ENCODE data around the gene CPLX3. TPM values are rescaled to one million over a fixed set of nuclear protein-coding genes. Genes with fewer than 3 reads are reported as not detected.
"Not testable (repeated sequence)": the region's sequence is repeated elsewhere in the genome, so short reads cannot be mapped to it uniquely, and the experiment has no call there.

CPLX3 gene
- total and polyA plus RNA-seq, 2 donors (not counting 3 experiments of a cell fraction or from before 2014, with no cell fraction given) = not detected

DNA sequence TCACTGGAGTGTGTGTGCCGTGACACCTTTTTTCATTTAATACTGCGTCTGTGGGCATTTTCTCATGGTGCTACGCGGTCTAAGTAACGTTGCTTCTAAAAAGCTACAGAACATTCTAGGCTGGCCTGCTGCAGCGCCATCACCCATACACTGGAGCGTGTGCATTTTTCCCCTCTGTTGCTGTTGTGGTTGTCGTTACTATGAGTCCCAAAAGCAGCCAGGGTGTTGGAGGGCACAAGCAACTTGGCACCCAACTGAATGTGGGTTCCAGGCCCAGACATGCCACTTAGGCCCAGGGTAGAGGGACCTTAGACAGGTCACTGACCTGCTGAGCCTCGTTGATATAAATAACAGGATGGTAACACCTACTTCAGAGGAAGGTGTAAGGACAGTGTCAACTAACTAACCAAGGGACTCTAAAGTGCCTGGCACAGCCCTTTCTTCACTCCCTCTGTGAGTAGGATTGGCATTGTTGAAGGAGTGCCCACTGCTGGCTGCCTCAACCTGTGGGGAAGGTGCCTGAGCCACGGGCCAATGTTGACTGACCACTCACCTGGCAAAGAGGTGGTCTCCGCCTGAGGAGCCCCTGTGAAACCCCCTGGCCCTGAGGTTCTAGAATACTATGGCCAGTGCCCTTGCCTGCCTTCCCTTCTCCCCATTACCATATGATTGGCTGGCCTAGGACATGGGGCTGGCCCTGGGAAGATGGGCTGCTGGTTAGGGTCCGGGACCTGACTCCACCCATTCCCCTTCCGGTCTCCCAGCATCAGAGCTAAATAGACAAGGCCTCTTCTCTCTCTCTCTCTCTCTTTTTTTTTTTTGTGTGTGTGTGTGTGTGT, 41.0 kb upstream of the CPLX3 start:
- POLR2A ChIA-PET = no interaction called here
- no peak for TF ChIP-seq POLR2AphosphoS5 (IDR thresholded peaks at IDR 0.05; ENCODE audit: insufficient read depth, low read depth, low read length)
- TF ChIP-seq, protein P1, sequence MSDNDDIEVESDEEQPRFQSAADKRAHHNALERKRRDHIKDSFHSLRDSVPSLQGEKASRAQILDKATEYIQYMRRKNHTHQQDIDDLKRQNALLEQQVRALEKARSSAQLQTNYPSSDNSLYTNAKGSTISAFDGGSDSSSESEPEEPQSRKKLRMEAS (IDR thresholded peaks at IDR 0.05; ENCODE audit: insufficient read depth, insufficient read length) = no peak
- no peak for TF ChIP-seq FOS (IDR thresholded peaks at IDR 0.05; ENCODE audit: borderline replicate concordance, insufficient read depth, low read length)
- no peak for TF ChIP-seq EZH2 (IDR thresholded peaks at IDR 0.05; ENCODE audit: borderline replicate concordance, low read depth, low read length, severe bottlenecking)
- TF ChIP-seq POLR2A (IDR thresholded peaks at IDR 0.05; ENCODE audit: low read depth, low read length) = no peak
- TF ChIP-seq GATA2 (IDR thresholded peaks at IDR 0.05; ENCODE audit: insufficient read depth, insufficient read length, low read depth, low read length) = no peak
- TF ChIP-seq, protein P2, sequence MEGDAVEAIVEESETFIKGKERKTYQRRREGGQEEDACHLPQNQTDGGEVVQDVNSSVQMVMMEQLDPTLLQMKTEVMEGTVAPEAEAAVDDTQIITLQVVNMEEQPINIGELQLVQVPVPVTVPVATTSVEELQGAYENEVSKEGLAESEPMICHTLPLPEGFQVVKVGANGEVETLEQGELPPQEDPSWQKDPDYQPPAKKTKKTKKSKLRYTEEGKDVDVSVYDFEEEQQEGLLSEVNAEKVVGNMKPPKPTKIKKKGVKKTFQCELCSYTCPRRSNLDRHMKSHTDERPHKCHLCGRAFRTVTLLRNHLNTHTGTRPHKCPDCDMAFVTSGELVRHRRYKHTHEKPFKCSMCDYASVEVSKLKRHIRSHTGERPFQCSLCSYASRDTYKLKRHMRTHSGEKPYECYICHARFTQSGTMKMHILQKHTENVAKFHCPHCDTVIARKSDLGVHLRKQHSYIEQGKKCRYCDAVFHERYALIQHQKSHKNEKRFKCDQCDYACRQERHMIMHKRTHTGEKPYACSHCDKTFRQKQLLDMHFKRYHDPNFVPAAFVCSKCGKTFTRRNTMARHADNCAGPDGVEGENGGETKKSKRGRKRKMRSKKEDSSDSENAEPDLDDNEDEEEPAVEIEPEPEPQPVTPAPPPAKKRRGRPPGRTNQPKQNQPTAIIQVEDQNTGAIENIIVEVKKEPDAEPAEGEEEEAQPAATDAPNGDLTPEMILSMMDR (IDR thresholded peaks at IDR 0.05; ENCODE audit: extremely low read depth in 1 of 2, insufficient read depth in 1 of 2, low read depth in 1 of 2, low read length in 2 of 2) = no peak
- no peak for TF ChIP-seq MYC (IDR thresholded peaks at IDR 0.05; ENCODE audit: low read depth, low read length)
- no peak for TF ChIP-seq JUN (IDR thresholded peaks at IDR 0.05; ENCODE audit: borderline replicate concordance, insufficient read depth, insufficient read length, low read depth)
- no peaks in the 10 kb centered on the region for H3K9me1 ChIP-seq (replicated peaks; ENCODE audit: control insufficient read depth, extremely low read depth, insufficient read depth, low read length)
- CTCF ChIA-PET = interaction anchor here (0.9 to 8.3 kb wide), 5 partner anchors 8 to 116 kb away, joined by 4 to 98 read pairs (median 12); no protein-coding TSS in a partner anchor
- dilution Hi-C loops (cut with MboI; ENCODE audit: extremely low pct_ligation_motif_present, low sequenced_read_pairs) (no loop called here), intact Hi-C loops (cut with micrococcal nuclease) (no loop called here)
- H4K20me1 ChIP-seq (replicated peaks; ENCODE audit: control insufficient read depth, extremely low read depth, insufficient read depth, low read length) = peaks cover 2% of the 10 kb centered on the region
- H2AFZ ChIP-seq (ENCODE audit: low read depth, low read length) = no peak overlapping the region
- no peak overlapping the region for H3K4me2 ChIP-seq (ENCODE audit: insufficient read depth, low read length)
- H3K9ac ChIP-seq (replicated peaks; ENCODE audit: extremely low read depth, insufficient read depth, low read length) = no peak overlapping the region
- FAIRE-seq = no peak
- H3K4me3 ChIP-seq (replicated peaks in 1 of 3; ENCODE audit: insufficient read depth in 1 of 3, low read depth in 1 of 3, low read length in 3 of 3) = no peak overlapping the region
- H3K79me2 ChIP-seq (ENCODE audit: control insufficient read depth, insufficient read depth, low read length) = peaks cover 81% of the 10 kb centered on the region
- no TSS peak for BruUV-seq (replicated peaks)
- no peak overlapping the region for H3K27ac ChIP-seq (ENCODE audit: insufficient read depth, low read depth, low read length)
- no peak for DNase-seq (ENCODE audit: low read depth, low spot score)
- H3K36me3 ChIP-seq (ENCODE audit: control insufficient read depth in 2 of 2, extremely low read depth in 1 of 2, insufficient read depth in 2 of 2, low read length in 2 of 2) = peaks cover 0 to 7% of the 10 kb centered on the region in 2 experiments
- no peaks in the 10 kb centered on the region for H3K27me3 ChIP-seq (ENCODE audit: control insufficient read depth in 2 of 2, insufficient read depth in 2 of 2, low read length in 2 of 2)
- no peaks in the 10 kb centered on the region for H3K9me3 ChIP-seq (replicated peaks; ENCODE audit: control insufficient read depth, insufficient read depth, low read length)
- peaks cover 29% of the 10 kb centered on the region for H3K4me1 ChIP-seq (ENCODE audit: control insufficient read depth, extremely low read depth, insufficient read depth, low read length)

DNA sequence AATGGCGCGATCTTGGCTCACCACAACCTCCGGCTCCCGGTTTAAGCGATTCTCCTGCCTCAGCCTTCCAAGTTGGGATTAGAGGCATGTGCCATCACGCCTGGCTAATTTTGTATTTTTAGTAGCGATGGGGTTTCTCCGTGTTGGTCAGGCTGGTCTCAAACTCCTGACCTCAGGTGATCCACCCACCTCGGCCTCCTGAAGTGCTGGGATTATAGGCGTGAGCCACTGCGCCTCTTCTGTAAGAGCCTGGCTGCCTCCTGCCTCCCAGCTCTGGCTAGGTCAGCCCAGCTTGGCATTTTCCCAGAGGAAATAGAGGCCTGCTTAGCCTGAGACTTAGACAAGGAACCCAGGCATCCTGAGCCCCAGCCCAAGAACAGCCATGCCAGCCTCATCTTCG, 40.3 kb upstream of the CPLX3 start:
- peaks cover 24% of the 10 kb centered on the region for H3K4me1 ChIP-seq (ENCODE audit: control insufficient read depth, extremely low read depth, insufficient read depth, low read length)
- peaks cover 86% of the 10 kb centered on the region for H3K79me2 ChIP-seq (ENCODE audit: control insufficient read depth, insufficient read depth, low read length)
- H3K9me1 ChIP-seq (replicated peaks; ENCODE audit: control insufficient read depth, extremely low read depth, insufficient read depth, low read length); H2AFZ ChIP-seq (ENCODE audit: low read depth, low read length); POLR2A ChIA-PET; H3K36me3 ChIP-seq (ENCODE audit: control insufficient read depth in 2 of 2, extremely low read depth in 1 of 2, insufficient read depth in 2 of 2, low read length in 2 of 2); dilution Hi-C loops (cut with MboI; ENCODE audit: extremely low pct_ligation_motif_present, low sequenced_read_pairs); H3K27me3 ChIP-seq (ENCODE audit: control insufficient read depth in 2 of 2, insufficient read depth in 2 of 2, low read length in 2 of 2); H3K9ac ChIP-seq (replicated peaks; ENCODE audit: extremely low read depth, insufficient read depth, low read length); DNase-seq (ENCODE audit: low read depth, low spot score); BruUV-seq (replicated peaks); H3K27ac ChIP-seq (ENCODE audit: insufficient read depth, low read depth, low read length); intact Hi-C loops (cut with micrococcal nuclease); H3K4me2 ChIP-seq (ENCODE audit: insufficient read depth, low read length); H3K4me3 ChIP-seq (replicated peaks in 1 of 3; ENCODE audit: insufficient read depth in 1 of 3, low read depth in 1 of 3, low read length in 3 of 3); H3K9me3 ChIP-seq (replicated peaks; ENCODE audit: control insufficient read depth, insufficient read depth, low read length); FAIRE-seq; H4K20me1 ChIP-seq (replicated peaks; ENCODE audit: control insufficient read depth, extremely low read depth, insufficient read depth, low read length): not testable (repeated sequence)
- CTCF ChIA-PET = interaction anchor here (0.9 to 3.6 kb wide), 3 partner anchors 8 to 116 kb away, joined by 4 to 22 read pairs (median 9); no protein-coding TSS in a partner anchor

Measured in endothelial cell of umbilical vein (primary cell).